ENCODE measurements around the gene DTHD1. TPM values are rescaled to one million over a fixed set of nuclear protein-coding genes. Genes with fewer than 3 reads are reported as not detected.

DTHD1 gene
- total RNA-seq, 2 experiments from 2014 or later = 1.2 to 1.3 TPM

GRCh38 chr4:36348403-36348938 is 67.1 kb downstream of the DTHD1 start:
- ChIA-PET CTCF (interaction anchor here (1.4 to 3.8 kb wide), 5 partner anchors 12 to 105 kb away, joined by 4 to 86 read pairs (median 4); partner anchors contain the start of gene ARAP2), POLR2A (interaction anchor here (1.2 to 2.5 kb wide), 4 partner anchors 16 to 105 kb away, joined by 4 to 13 read pairs (median 6); partner anchors contain the start of gene ARAP2)
- no peaks in the 10 kb centered on the region for H3K27me3 Mint-ChIP-seq
- intact Hi-C loops (cut with micrococcal nuclease) = no loop called here
- H3K36me3 Mint-ChIP-seq (ENCODE audit: low read depth) = no peaks in the 10 kb centered on the region
- H3K4me1 Mint-ChIP-seq (ENCODE audit: low read depth) = peaks cover 32% of the 10 kb centered on the region
- peak overlapping the region; percentile 83 for H3K27ac Mint-ChIP-seq
- peak overlapping the region; percentile 0 for H3K4me3 Mint-ChIP-seq
- no peak for TF ChIP-seq CTCF (IDR thresholded peaks at IDR 0.05)
- DNase-seq (peak; percentile 73), ATAC-seq (peak; percentile 92)
- no peaks in the 10 kb centered on the region for H3K9me3 Mint-ChIP-seq

GRCh38 chr4:36349938-36350549 is 68.6 kb downstream of the DTHD1 start:
- no peak for TF ChIP-seq CTCF (IDR thresholded peaks at IDR 0.05)
- intact Hi-C loops (cut with micrococcal nuclease) = no loop called here
- Mint-ChIP-seq H3K4me3 (no peak overlapping the region), H3K4me1 (ENCODE audit: low read depth) (peaks cover 32% of the 10 kb centered on the region), H3K27ac (no peak overlapping the region), H3K27me3 (no peaks in the 10 kb centered on the region), H3K9me3 (no peaks in the 10 kb centered on the region), H3K36me3 (ENCODE audit: low read depth) (no peaks in the 10 kb centered on the region)
- ATAC-seq (no peak), DNase-seq (no peak)
- ChIA-PET CTCF (interaction anchor here (0.7 to 3.8 kb wide), 10 partner anchors 12 to 1114 kb away, joined by 3 to 86 read pairs (median 4); partner anchors contain the start of gene ARAP2), POLR2A (interaction anchor here (0.8 to 2.1 kb wide), 2 partner anchors 64 to 105 kb away, joined by 4 to 7 read pairs; partner anchors contain the start of gene ARAP2)

GRCh38 chr4:36351082-36351666 is 69.8 kb downstream of the DTHD1 start:
- intact Hi-C loops (cut with micrococcal nuclease) = loop anchor here (1.0 kb wide), 1 partner anchor 48 kb away; no protein-coding TSS in a partner anchor
- peak; percentile 65 for ATAC-seq
- Mint-ChIP-seq H3K9me3 (no peaks in the 10 kb centered on the region), H3K27me3 (no peaks in the 10 kb centered on the region), H3K36me3 (ENCODE audit: low read depth) (no peaks in the 10 kb centered on the region), H3K27ac (no peak overlapping the region), H3K4me1 (ENCODE audit: low read depth) (peaks cover 32% of the 10 kb centered on the region), H3K4me3 (no peak overlapping the region)
- ChIA-PET POLR2A (no interaction called here), CTCF (interaction anchor here (0.7 to 3.8 kb wide), 7 partner anchors 11 to 1113 kb away, joined by 3 to 86 read pairs (median 5); partner anchors contain the start of gene ARAP2)
- TF ChIP-seq CTCF (IDR thresholded peaks at IDR 0.05) = peak; percentile 92
- peak; percentile 91 for DNase-seq

GRCh38 chr4:36353998-36354397 is 72.6 kb downstream of the DTHD1 start:
- no peak overlapping the region for H3K27ac Mint-ChIP-seq
- no peak for TF ChIP-seq CTCF (IDR thresholded peaks at IDR 0.05)
- H3K4me1 Mint-ChIP-seq (ENCODE audit: low read depth) = peaks cover 23% of the 10 kb centered on the region
- ChIA-PET POLR2A (no interaction called here), CTCF (interaction anchor here (1.3 to 3.8 kb wide), 2 partner anchors 45 to 49 kb away, joined by 4 to 38 read pairs; no protein-coding TSS in a partner anchor)
- H3K4me3 Mint-ChIP-seq = no peak overlapping the region
- H3K9me3 Mint-ChIP-seq = no peaks in the 10 kb centered on the region
- intact Hi-C loops (cut with micrococcal nuclease) = no loop called here
- DNase-seq = no peak
- no peak for ATAC-seq
- no peaks in the 10 kb centered on the region for H3K27me3 Mint-ChIP-seq
- H3K36me3 Mint-ChIP-seq (ENCODE audit: low read depth) = no peaks in the 10 kb centered on the region
